Hepatocyte (in vitro differentiated cells): ENCODE results near the gene LRRK2. TPM values are rescaled to one million over a fixed set of nuclear protein-coding genes. Genes with fewer than 3 reads are reported as not detected.

ENCODE experiments used
- DNase-seq: peaks from one replicate; pipeline ENCODE4 v3.0.0-alpha.2; 2016; ENCODE audit warnings: low spot score
- H2AFZ ChIP-seq: fragments of 200-600 bp; sonication (generic); 2 replicates; pipeline ENCODE4 v1.6.0; 2016; ENCODE audit warnings: antibody characterized with exemption, mild to moderate bottlenecking
- H3K27ac ChIP-seq: fragments of 200-600 bp; sonication (generic); 2 replicates; pipeline ENCODE4 v1.5.1; 2016; ENCODE audit warnings: mild to moderate bottlenecking
- H3K27me3 ChIP-seq: fragments of 200-600 bp; sonication (generic); 2 replicates; pipeline ENCODE4 v1.6.1; 2016
- H3K36me3 ChIP-seq: fragments of 200-600 bp; sonication (generic); replicated peaks from 2 replicates; pipeline ENCODE4 v1.5.1; 2016; ENCODE audit warnings: low read depth; ENCODE audit not compliant: insufficient read depth
- H3K4me1 ChIP-seq: fragments of 200-600 bp; sonication (generic); 2 replicates; pipeline ENCODE4 v1.5.1; 2016; ENCODE audit warnings: mild to moderate bottlenecking, moderate library complexity; ENCODE audit not compliant: insufficient read depth
- H3K4me2 ChIP-seq: fragments of 200-600 bp; sonication (generic); 2 replicates; pipeline ENCODE4 v1.6.0; 2016
- H3K4me3 ChIP-seq: fragments of 200-600 bp; sonication (generic); 2 replicates; pipeline ENCODE4 v1.5.1; 2016; ENCODE audit warnings: mild to moderate bottlenecking
- H3K79me2 ChIP-seq: fragments of 200-600 bp; sonication (generic); 2 replicates; pipeline ENCODE4 v1.6.0; 2017; ENCODE audit warnings: mild to moderate bottlenecking
- H3K9me2 ChIP-seq: fragments of 200-600 bp; sonication (generic); replicated peaks from 2 replicates; pipeline ENCODE4 v1.6.0; 2017; ENCODE audit warnings: mild to moderate bottlenecking; ENCODE audit not compliant: insufficient read depth
- H3K9me3 ChIP-seq: fragments of 200-600 bp; sonication (generic); 2 replicates; pipeline ENCODE4 v1.5.1; 2016; ENCODE audit warnings: low read depth, mild to moderate bottlenecking
- H4K20me1 ChIP-seq: fragments of 200-600 bp; sonication (generic); 2 replicates; pipeline ENCODE4 v1.6.0; 2016; ENCODE audit warnings: mild to moderate bottlenecking; ENCODE audit not compliant: insufficient read depth, poor library complexity, severe bottlenecking
- EZH2 ChIP-seq: fragments of 200-600 bp; sonication (generic); IDR thresholded peaks from 2 replicates; pipeline ENCODE4 v1.6.1; 2016; ENCODE audit warnings: antibody characterized with exemption, mild to moderate bottlenecking, borderline replicate concordance
- EZH2phosphoT487 ChIP-seq: fragments of 200-600 bp; sonication (generic); IDR thresholded peaks from one replicate; pipeline ENCODE4 v1.6.1; 2018; ENCODE audit warnings: antibody characterized with exemption, mild to moderate bottlenecking, low read depth, moderate library complexity; ENCODE audit not compliant: unreplicated experiment, severe bottlenecking
- WGBS: methylation state at CpG from one replicate; pipeline ENCODE4 v1.1.6; 2016; ENCODE audit warnings: low lambda C conversion rate; ENCODE audit errors: missing lambda C conversion rate; 5-methylcytosine and 5-hydroxymethylcytosine counted together
- polyA plus RNA-seq: library from polyadenylated mRNA; unstranded; fragments of >200 nt; fragmentation: Nextera tagmentation; extraction: Ambion mirVana; gene quantifications from 2 replicates; pipeline ENCODE4 v1.2.1, GENCODE V29; 2016
- total RNA-seq: library from RNA; depleted of rRNA; stranded (reverse); fragments of >200 nt; gene quantifications from 2 replicates; pipeline ENCODE4 v1.2.3, GENCODE V29; 2014
- TF ChIP-seq, protein P1 (sequence below): fragments of 200-600 bp; sonication (generic); IDR thresholded peaks from 2 replicates; pipeline ENCODE4 v1.5.1; 2016; ENCODE audit warnings: antibody characterized with exemption, mild to moderate bottlenecking; ENCODE audit not compliant: poor library complexity

Gene LRRK2
- total and polyA plus RNA-seq, 2 experiments from 2014 or later: 0.76 to 4.9 TPM

DNA sequence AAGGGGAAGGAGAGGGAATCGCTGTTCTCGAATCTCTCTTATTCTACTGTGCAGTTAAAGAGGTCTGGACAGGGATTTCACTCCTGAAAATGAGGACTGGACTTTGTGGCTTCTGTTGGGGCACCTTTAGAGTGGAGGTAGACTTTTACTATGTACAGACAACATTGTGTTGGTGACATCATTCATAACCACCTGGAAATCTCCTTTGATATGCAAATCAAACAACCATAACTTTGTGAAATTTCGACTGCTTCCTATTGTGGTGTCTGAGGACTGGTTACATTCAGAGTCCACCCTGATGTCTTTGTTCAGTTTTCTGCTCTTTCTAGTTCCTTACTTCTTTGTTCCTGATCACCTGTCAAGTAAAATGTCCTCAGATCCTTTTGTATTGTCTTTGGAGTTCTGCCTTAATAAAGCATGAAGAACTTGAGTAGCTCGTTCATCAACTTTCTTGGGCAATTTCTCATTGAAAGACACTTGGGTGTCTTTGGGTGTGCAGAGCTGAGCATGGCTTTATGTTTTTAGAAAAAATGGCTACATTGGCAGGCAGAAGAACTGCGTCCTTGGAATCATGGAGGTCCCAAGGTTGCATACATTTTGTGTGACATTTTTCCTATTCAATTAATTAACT lies 29.8 kb downstream of the LRRK2 start:
- Histone ChIP-seq H3K79me2 (no peaks in the 10 kb centered on the region), H3K9me3 (no peaks in the 10 kb centered on the region), H2AFZ (no peak overlapping the region), H3K27ac (no peak overlapping the region), H3K27me3 (no peaks in the 10 kb centered on the region), H3K4me1 (no peaks in the 10 kb centered on the region), H4K20me1 (no peaks in the 10 kb centered on the region), H3K4me2 (no peak overlapping the region), H3K36me3 (no peaks in the 10 kb centered on the region), H3K9me2 (no peaks in the 10 kb centered on the region), H3K4me3 (no peak overlapping the region)
- DNase-seq: no peak
- TF ChIP-seq, protein P1, sequence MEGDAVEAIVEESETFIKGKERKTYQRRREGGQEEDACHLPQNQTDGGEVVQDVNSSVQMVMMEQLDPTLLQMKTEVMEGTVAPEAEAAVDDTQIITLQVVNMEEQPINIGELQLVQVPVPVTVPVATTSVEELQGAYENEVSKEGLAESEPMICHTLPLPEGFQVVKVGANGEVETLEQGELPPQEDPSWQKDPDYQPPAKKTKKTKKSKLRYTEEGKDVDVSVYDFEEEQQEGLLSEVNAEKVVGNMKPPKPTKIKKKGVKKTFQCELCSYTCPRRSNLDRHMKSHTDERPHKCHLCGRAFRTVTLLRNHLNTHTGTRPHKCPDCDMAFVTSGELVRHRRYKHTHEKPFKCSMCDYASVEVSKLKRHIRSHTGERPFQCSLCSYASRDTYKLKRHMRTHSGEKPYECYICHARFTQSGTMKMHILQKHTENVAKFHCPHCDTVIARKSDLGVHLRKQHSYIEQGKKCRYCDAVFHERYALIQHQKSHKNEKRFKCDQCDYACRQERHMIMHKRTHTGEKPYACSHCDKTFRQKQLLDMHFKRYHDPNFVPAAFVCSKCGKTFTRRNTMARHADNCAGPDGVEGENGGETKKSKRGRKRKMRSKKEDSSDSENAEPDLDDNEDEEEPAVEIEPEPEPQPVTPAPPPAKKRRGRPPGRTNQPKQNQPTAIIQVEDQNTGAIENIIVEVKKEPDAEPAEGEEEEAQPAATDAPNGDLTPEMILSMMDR: no peak
- TF ChIP-seq EZH2 (no peak), EZH2phosphoT487 (no peak)
- 87% methylated on average over 5 of the region's 5 CpGs for WGBS

DNA sequence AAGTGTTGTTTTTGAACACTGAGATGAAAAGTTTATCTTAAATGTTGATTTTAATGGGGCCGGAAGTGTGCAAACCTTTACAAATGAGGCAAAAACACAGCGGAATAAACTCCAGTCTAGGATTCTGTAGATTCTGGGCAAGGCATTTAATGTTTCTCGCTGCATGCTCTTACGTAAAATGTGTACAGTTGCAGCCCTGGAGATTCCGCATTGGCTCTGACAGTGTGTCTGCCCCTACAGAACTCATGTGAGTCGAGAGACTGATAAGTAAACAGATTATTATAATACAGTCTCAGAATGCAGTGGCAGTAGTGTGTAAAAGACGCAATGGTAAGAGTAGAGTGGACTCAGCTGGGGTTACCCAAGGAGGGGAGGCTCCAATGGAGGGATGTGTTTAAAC lies 33.6 kb downstream of the LRRK2 start:
- no peak overlapping the region for H2AFZ ChIP-seq
- TF ChIP-seq EZH2phosphoT487: no peak
- TF ChIP-seq, protein P1: no peak
- no peak for TF ChIP-seq EZH2
- H3K79me2 ChIP-seq: no peaks in the 10 kb centered on the region
- H3K36me3 ChIP-seq: no peaks in the 10 kb centered on the region
- H4K20me1 ChIP-seq: no peaks in the 10 kb centered on the region
- H3K4me3 ChIP-seq: no peak overlapping the region
- H3K27ac ChIP-seq: no peak overlapping the region
- H3K4me2 ChIP-seq: no peak overlapping the region
- DNase-seq: no peak
- H3K9me3 ChIP-seq: no peaks in the 10 kb centered on the region
- H3K27me3 ChIP-seq: no peaks in the 10 kb centered on the region
- no peaks in the 10 kb centered on the region for H3K4me1 ChIP-seq
- no peaks in the 10 kb centered on the region for H3K9me2 ChIP-seq
- WGBS: 85% methylated on average over 7 of the region's 7 CpGs

DNA sequence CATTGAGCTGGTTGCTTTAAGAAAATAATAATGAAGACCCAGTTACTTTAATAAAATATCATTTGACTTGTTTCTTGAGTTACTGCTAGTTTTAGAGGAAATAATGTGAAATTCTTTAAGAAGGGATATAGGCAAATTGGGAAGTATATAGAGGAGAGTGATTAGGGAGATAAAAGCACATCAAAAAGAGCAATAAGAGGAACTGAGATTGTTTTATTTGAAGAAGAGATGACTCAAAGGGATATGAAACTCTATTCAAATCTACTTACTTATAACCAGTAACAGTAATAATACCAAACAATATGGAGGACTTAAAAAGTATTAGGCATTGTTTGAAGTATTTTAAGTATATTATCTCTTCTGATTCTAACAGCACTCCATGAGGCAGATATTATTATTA lies 37.1 kb downstream of the LRRK2 start:
- Histone ChIP-seq H3K9me3 (no peaks in the 10 kb centered on the region), H3K36me3 (no peaks in the 10 kb centered on the region), H3K27me3 (no peaks in the 10 kb centered on the region), H4K20me1 (no peaks in the 10 kb centered on the region), H3K27ac (no peak overlapping the region), H3K4me3 (no peak overlapping the region), H3K9me2 (no peaks in the 10 kb centered on the region), H3K4me1 (no peaks in the 10 kb centered on the region), H2AFZ (no peak overlapping the region), H3K4me2 (no peak overlapping the region), H3K79me2 (no peaks in the 10 kb centered on the region)
- no peak for DNase-seq
- TF ChIP-seq EZH2phosphoT487 (no peak), EZH2 (no peak)
- TF ChIP-seq, protein P1: no peak
